ENCODE data around the gene AGAP5.
A peak's percentile ranks its signal among the peaks of the same experiment; 100 is the strongest.
"Not testable (repeated sequence)": the region's sequence is repeated elsewhere in the genome, so short reads cannot be mapped to it uniquely, and the experiment has no call there.

AGAP5 gene

DNA sequence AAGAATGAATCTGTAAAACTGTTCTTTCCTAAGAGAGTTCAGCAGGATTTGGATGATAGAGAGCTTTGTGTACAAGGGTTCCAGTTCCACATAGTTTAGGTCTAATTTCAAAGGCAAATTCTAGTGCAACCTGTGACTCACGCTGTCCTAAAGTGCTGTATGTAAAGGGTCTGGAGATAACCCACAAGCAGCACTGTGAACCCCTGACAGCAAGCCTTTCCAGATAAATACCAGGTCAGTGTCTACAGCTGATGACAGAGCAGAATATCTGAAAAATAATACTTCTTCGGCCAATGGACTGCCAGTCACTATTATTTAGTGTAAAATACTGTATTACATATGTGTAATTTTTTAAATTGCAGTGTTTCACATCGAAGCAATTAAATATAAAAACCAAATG, 16.0 kb upstream of the AGAP5 start:
- DNase-seq = not testable (repeated sequence)

GRCh38 chr10:73711683-73712082, 13.8 kb upstream of the AGAP5 start:
- not testable (repeated sequence) for DNase-seq

DNA sequence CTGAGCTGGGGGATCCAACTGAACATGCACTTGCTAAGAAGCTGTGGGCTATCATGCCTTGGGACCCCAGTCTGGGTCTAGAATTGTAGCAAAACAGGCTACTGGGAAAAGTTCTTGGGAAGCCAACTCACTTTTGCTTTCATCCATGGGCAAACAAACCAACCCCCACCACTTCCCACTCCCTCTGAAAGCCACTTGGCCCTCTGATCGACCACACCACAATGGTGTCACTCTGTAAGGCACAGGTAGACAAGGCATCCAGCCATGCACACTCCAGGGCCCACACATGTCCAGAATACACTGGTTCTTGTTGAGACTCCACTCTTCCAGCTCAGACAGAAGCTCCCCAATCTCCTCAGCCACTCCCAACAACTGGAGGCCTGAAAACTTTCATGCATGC, 10.2 kb upstream of the AGAP5 start:
- not testable (repeated sequence) for DNase-seq

DNA sequence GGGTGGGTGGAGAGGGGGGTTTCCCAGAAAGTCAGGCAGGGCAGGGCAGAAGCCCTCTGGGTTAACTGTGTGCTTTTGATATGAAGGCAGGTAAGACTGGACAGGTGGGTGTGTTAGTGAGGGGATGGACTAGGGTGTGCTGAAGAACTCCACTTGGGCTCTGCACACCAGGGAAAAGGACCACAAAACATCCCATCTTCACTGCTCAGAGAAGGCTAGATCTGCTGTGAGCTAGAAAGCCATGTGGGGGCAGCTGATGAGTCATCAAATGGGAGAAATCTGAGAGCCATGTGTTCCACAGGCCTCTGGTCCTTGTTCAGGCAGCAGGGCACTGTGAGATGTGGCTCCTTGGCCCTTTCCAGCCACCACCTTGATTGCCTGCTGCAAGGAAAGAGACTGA, 9.7 kb upstream of the AGAP5 start:
- DNase-seq = not testable (repeated sequence)

GRCh38 chr10:73706488-73706887, 8.6 kb upstream of the AGAP5 start:
- not testable (repeated sequence) for DNase-seq

- DNase-seq = not testable (repeated sequence)
Measured at GRCh38 chr10:73705506-73706072, 7.7 kb upstream of the AGAP5 start.

- not testable (repeated sequence) for DNase-seq
Measured at GRCh38 chr10:73703924-73704323, 6.0 kb upstream of the AGAP5 start.

- not testable (repeated sequence) for DNase-seq
Measured at GRCh38 chr10:73698819-73699218, 910 bp upstream of the AGAP5 start.

DNA sequence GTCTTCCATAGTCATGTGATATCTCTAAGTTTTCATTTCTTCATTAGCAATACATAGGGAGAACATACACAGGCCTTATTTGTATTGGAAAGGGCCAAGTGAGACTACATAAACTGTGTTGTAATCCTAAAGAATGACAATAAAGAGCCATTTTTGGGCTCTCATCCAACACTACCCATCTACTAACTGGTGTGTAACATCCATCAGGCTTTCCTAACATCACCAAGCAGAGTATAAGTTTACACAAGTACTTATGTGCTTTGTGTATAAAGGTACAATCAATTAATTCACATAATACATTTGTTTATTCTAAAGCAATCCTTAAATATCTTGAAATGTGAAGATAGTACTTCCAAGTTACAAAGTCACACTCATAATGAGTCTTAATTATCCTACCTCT, 2.6 kb downstream of the AGAP5 start:
- not testable (repeated sequence) for DNase-seq

- DNase-seq = not testable (repeated sequence)
Measured at GRCh38 chr10:73690755-73691154, 7.2 kb downstream of the AGAP5 start.

DNA sequence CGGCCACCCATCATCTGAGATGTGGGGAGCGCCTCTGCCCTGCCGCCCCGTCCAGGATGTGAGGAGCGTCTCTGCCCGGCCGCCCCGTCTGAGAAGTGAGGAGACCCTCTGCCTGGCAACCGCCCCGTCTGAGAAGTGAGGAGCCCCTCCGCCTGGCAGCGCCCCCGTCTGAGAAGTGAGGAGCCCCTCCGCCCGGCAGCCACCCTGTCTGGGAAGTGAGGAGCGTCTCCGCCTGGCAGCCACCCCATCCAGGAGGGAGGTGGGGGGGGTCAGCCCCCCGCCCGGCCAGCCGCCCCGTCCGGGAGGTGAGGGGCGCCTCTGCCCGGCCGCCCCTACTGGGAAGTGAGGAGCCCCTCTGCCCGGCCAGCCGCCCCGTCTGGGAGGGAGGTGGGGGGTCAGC, 8.3 kb downstream of the AGAP5 start:
- DNase-seq = not testable (repeated sequence)

DNA sequence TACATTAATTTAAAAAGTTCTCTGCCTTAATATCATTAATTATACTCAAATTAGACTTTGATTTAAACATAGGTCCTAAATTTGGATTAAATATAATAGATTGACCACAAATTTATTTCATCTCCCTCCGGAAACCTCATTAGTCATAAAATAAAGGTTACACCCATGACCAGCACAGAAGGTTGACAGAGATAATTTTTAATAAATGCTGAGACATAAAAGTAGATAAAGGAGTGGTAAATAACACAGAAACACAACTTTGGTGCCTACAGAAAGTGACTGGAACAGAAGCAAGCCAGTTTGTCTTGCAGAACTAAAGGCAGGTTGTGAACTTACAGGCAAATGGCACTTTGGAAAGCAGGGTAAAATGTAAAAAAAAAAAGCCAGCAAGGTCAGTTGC, 10.3 kb downstream of the AGAP5 start:
- DNase-seq = not testable (repeated sequence)

DNA sequence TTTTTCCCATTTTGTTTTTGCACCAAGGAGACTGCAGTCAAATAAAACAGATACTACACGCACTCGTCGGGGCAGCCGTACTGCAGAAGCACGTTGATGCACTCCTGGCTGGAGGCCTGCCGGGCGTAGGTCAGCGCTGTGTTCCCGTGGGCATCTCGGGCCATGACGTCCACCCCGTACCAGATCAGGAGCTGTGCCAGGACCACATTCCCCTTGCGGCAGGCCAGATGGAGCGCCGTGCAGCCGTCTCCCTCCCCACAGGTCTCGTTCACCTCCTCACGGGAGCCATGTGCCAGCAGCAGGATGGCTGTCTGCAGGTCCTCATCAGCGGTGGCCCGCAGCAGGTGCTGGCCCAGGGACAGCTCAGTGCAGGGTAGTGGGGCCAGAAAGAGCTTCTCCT, 23.4 kb downstream of the AGAP5 start:
- not testable (repeated sequence) for DNase-seq

DNA sequence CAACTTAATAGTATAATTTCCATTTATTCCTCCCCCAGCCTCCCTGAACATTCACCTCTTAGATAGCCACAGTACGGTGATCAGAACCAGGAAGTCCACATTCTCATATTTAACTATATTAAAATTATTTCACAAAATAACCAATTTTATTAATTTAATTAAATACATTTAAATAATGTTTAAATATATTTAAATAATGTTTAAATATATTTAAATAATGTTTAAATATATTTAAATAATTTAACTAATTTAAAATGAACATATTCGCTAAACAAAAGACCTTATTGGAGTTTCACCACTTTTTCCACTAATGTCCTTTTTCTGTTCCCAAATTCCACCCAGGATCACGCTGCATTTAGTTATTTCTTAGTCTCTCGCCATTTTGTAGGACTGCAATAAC, 29.5 kb downstream of the AGAP5 start:
- not testable (repeated sequence) for DNase-seq

DNA sequence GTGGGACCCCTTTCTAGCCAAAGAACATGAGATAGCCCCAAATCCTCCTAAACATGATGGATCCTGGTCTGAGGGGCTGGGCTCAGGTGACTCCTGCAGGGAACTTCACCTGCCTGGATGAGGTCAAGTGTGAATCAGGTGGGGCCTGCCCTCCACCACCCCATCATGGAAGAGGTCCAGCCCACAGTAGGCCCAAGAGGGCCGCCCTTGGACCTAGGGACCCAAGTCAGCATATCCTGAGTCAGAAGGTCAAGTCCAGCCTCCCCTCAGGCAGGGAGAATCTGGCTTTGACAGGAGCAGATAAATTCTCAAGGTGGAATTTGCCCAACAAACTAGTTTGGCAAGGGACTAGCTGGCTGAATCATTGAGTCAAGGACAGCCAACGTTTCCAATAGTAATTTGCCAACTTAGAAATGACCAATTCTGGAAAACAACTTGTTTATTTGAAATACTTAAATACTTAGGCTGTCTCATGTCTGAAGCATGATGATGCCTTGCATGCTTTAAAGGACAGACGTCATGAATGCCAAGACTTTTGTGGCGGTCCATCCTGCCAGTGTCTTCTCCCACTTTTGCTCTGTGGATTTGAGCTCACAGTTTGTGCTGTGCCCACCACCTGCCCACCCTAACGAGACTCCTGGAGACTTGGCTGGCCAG, 31.6 kb downstream of the AGAP5 start:
- DNase-seq = not testable (repeated sequence)

DNA sequence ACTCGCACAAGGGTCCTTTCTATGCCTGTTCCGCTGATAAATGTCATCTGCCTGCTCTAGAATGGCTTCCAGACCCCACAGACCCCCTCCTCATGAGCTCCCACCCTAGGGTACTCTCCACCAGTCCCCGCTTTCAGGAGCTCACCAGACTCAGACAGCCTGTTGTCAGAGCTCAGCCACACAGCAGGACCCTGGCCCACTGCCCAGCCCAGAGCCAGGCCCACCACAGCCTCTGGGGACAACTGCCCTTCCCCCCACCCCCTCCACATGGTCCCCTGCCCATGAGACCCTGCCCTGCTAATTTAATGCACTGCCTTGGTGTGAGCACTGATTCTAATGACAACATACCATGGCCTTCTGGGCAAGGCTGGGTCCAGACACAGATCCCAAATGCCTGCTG, 32.3 kb downstream of the AGAP5 start:
- not testable (repeated sequence) for DNase-seq

DNA sequence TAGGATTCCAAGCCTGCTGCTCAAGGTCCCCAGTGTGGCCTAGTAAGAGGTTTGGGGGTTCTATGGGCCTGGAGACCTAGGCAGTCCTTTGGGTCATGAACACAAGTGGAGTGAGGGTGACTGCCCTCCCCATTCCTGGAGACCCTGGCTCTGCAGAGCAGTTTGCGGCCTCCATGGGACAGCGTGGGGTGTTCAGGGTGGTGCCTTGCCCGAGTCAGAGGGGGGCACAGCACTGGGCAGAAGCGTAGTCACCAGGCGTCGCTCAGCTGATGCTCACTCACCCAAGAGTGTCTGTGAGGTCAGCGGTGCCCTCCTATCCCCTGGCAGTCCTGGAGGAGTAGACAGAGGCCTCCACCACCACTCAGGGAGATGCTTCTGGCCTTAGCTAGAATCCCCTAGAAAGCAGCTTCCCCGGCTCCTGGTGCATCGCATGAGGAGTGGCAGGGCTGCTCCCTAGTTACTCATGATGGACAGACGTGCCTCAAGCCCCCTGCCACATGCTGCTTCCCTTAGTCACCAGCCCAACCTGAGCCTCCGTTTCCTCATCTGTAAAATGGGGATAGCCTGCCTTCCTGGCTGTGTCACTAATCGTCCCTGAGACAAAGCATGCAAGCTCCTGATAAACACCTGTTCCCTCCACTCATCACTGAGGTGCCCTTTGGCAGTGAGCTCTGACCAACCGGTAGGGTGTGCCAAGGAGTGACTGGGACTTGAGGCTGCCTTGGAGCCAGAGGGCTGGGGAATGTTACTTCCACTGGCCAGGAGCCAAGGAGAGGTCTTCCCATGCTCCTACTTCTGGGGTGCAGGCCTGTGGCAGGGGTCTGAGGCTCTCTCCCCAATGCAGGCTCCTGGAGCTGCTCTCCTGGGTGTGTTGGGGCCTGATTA, 33.5 kb downstream of the AGAP5 start:
- DNase-seq = not testable (repeated sequence)

- DNase-seq = not testable (repeated sequence)
Measured at GRCh38 chr10:73663621-73664020, 34.3 kb downstream of the AGAP5 start.

DNA sequence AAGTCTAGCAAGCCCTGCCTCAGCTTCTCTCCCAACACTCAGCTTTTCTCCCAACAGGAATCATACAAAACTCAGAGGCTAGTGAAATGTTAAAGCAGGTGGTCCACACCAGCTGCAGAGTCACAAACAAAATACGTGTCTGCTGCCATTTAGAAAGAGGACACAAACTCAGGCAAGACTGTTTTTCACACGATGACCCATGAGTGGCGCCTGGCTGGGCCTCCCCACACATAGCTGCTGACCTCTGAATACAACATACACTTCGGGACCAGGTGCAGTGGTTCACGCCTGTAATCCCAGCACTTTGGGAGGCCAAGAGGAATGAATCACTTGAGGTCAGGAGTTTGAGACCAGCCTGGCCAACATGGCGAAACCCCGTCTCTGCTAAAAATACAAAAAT, 35.2 kb downstream of the AGAP5 start:
- DNase-seq = not testable (repeated sequence)

- DNase-seq = no peak
Measured at GRCh38 chr10:73655990-73656298, 42.0 kb downstream of the AGAP5 start, which contains the start of gene SYNPO2L. SYNPO2L (minus strand) TSS chr10:73656029; CDS start chr10:73655922, 107 bp downstream.

- DNase-seq = peak; percentile 18
Measured at GRCh38 chr10:73655257-73655989, 42.5 kb downstream of the AGAP5 start.

GRCh38 chr10:73653701-73654100, 44.2 kb downstream of the AGAP5 start:
- DNase-seq = peak; percentile 49

GRCh38 chr10:73653195-73653594, 44.7 kb downstream of the AGAP5 start:
- DNase-seq = no peak
